ENCODE results near the gene MOB3C. TPM values are rescaled to one million over a fixed set of nuclear protein-coding genes. Genes with fewer than 3 reads are reported as not detected.

Gene MOB3C
- total RNA-seq = 2.9 and 8.0 TPM in 2 replicates

GRCh38 chr1:46616277-46617107, at the start of gene MOB3C:
Gene MOB3C (minus strand): TSS chr1:46616811. CDS start chr1:46613321, 3,490 bp downstream.

GRCh38 chr1:46603858-46604549, 12.6 kb downstream of the MOB3C start, which contains the start of gene MKNK1:
Gene MKNK1 (minus strand): TSS chr1:46604268. CDS start chr1:46583327, 20,941 bp downstream.

Other genes starting within 250 kb of the MOB3C start
- gene FAAH, start 222.5 kb downstream of the MOB3C start, total RNA-seq = 3.1 and 10.8 TPM in 2 replicates
- gene DMBX1, start 127.0 kb downstream of the MOB3C start, total RNA-seq = not detected in 2 replicates
- not detected in 2 replicates for gene KNCN, start 65.2 kb downstream of the MOB3C start, total RNA-seq
- 11.9 and 16.4 TPM in 2 replicates for gene MKNK1, start 12.5 kb downstream of the MOB3C start, total RNA-seq
- 34.4 and 39.4 TPM in 2 replicates for gene ATPAF1, start 51.6 kb upstream of the MOB3C start, total RNA-seq
- not detected in 2 replicates for gene TEX38, start 55.0 kb upstream of the MOB3C start, total RNA-seq
- 34.2 and 55.8 TPM in 2 replicates for gene EFCAB14, start 102.3 kb upstream of the MOB3C start, total RNA-seq
- not detected in 2 replicates for gene CYP4B1, start 182.2 kb upstream of the MOB3C start, total RNA-seq